Esophagus squamous epithelium (tissue), 4 donors: ENCODE measurements around the gene TMCC2.

ENCODE experiments used
- POLR2A ChIP-seq, 4 donors: fragments of 450-650 bp; IDR thresholded peaks; one replicate each; pipeline ENCODE4 v1.6.1; 2017; ENCODE audit warnings: antibody characterized with exemption in 4 of 4, mild to moderate bottlenecking in 4 of 4, moderate library complexity in 3 of 4
- TF ChIP-seq, protein P1 (sequence below), 6 experiments: fragments of 450-650 bp in 4 of 6; fragments of 200-600 bp in 2 of 6; sonication (generic) in 2 of 6; IDR thresholded peaks; one replicate each; pipeline ENCODE4 v1.5.1; 2016 to 2019; ENCODE audit warnings: antibody characterized with exemption in 6 of 6, mild to moderate bottlenecking in 4 of 6, moderate library complexity in 4 of 6

DNA sequence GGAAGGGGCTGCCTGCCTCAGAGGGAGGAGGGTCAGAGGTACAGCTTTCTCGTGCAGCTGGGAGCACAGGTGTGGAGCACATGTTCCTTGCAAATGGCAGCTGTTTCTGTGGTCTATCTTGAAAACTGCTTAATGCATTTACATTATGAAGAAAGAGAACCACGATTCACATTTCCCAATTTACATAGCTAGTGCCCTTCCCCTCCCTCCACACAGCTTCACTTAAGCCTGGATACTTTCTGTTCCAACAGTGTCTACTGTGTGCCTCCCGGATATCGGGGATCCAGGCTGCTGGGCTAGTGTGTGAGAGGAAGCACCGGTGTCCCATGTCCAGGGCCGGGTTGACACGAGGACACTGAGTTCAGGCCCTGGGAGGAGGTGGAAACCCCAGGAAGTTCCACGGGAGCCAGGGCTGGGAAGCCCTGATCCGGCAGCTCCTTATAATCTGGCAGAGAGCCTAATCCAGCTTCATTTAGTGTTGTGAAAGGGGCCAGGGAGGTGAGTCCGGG is 31.6 kb downstream of the TMCC2 start:
- TF ChIP-seq, protein P1, sequence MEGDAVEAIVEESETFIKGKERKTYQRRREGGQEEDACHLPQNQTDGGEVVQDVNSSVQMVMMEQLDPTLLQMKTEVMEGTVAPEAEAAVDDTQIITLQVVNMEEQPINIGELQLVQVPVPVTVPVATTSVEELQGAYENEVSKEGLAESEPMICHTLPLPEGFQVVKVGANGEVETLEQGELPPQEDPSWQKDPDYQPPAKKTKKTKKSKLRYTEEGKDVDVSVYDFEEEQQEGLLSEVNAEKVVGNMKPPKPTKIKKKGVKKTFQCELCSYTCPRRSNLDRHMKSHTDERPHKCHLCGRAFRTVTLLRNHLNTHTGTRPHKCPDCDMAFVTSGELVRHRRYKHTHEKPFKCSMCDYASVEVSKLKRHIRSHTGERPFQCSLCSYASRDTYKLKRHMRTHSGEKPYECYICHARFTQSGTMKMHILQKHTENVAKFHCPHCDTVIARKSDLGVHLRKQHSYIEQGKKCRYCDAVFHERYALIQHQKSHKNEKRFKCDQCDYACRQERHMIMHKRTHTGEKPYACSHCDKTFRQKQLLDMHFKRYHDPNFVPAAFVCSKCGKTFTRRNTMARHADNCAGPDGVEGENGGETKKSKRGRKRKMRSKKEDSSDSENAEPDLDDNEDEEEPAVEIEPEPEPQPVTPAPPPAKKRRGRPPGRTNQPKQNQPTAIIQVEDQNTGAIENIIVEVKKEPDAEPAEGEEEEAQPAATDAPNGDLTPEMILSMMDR (IDR thresholded peaks at IDR 0.05) = no peak
- no peak for TF ChIP-seq POLR2A (IDR thresholded peaks at IDR 0.05)
